HG02798 (cell line): ENCODE data around the gene GRAP.

Source experiments
- ATAC-seq: cut with Tn5 transposase; IDR thresholded peaks from one replicate; pipeline ENCODE4 v1.9.1; 2021; ENCODE audit warnings: mild to moderate bottlenecking; ENCODE audit not compliant: unreplicated experiment, poor library complexity

GRAP gene

DNA sequence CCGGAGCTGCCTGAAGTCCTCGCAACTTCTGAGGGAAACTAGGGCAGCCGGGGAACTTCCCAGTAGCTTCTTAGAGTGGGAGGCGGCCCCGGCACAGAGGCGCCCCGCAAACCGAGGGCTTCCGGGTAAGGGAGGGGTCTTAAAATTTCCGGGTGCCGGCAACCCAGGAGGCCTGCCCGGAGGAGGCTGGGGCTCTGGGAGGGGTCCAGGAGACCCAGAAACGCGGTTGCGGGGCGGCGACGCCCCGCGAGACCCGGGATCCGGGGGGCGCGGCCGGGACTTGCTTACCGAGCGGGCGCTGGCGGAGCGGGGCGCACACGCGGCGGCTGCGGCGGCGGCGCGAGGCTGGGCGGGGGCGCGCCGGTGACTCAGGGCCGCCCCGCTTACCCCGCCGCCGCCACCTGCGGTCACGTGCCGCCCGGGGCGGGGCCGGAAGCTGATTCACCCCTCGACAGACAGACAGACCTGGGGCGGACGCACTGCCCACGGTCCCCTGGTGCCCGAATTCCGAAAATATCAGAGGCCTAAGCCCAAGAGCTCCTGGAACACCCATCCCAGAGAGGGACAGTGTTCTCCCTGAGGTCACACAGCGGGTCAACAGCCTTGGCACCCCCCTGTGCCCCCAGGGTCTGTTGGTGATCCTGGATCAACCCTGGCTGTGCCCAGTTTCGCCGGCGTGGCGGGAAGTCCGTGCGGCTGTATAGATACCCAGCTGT is 42.2 kb downstream of the GRAP start, which contains the start of gene FAM83G:
FAM83G (minus strand) TSS at position 344 of the 716 bp plus-strand sequence. CDS start 723 bp downstream, outside the sequence.
- peak; percentile 80 for ATAC-seq

DNA sequence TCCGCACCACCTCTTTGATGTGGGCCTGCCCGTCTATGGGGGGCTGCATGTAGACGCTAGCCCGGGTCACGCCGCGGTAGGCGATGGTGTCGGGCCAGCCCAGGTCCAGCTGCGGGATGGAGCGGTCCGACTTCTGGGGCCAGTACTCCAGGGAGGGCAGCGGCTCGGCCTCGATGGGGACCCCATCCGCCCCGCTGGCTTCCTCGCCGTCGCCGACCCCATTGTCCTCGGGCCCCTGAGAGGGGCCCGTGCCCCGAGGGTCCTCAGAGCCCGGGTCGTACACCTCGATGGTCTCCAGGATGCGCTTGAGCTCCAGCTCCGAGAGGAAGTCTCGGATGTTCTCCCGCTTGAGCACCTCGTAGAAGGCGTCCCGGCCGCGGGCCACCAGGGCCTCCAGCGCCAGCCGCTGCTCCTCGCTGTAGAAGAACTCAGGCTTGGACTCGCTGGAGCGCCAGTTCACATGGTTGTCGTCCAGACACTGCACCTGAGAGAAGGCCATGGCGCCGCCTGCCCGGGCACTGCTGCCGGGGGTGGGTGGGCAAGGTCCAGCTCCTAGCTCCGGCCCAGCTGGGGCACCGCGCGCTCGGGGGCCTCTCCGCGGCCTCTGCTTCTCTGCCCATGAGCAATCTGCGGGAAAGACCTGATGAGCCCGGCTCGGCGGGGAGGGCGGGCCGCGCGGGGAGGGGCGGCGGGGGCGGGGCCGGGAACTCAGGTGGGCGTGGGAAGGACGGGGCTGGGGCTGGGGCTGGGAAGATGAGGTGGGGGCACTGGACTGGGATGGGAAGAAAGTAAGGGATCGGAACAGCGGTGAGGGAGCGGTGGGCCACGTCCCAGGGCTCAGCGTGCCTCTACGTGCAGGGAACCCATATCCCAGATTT is 43.0 kb downstream of the GRAP start:
- ATAC-seq: peak; percentile 21

DNA sequence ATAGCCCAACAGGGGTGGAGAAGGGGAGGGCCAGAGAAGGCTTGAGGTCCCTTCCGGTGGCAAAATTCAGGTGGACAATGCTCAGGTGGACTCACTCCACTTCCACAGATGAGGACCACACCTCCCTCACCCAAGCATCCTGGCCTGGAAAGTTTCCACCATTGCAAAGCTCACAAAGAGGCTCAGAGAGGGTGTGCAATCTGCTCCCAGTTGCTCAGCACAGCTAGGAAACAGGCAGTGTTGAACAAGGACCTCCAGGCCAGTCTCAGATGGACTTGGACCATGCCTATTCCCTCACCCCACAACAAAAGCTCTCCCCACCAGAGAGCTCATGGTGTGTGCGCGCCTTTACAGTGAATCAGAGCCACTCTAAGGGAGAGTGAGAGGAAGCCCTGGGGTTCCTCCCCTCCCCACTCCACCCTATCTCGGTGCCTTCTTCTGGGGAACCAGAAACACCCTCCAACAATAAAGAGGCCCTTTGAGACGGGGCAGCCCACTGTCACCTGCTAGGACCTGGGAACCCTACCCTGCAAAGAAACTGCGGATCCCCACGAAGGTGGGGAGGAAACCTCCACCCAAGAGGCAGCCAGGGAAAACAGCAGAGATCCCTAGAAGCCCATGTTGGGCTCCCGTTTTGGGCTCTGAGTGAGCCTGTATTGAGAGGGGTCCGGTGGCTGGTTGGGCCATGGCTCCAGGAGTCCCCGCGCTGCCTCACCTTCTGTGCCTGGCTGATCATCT is 43.8 kb downstream of the GRAP start:
- no peak for ATAC-seq

DNA sequence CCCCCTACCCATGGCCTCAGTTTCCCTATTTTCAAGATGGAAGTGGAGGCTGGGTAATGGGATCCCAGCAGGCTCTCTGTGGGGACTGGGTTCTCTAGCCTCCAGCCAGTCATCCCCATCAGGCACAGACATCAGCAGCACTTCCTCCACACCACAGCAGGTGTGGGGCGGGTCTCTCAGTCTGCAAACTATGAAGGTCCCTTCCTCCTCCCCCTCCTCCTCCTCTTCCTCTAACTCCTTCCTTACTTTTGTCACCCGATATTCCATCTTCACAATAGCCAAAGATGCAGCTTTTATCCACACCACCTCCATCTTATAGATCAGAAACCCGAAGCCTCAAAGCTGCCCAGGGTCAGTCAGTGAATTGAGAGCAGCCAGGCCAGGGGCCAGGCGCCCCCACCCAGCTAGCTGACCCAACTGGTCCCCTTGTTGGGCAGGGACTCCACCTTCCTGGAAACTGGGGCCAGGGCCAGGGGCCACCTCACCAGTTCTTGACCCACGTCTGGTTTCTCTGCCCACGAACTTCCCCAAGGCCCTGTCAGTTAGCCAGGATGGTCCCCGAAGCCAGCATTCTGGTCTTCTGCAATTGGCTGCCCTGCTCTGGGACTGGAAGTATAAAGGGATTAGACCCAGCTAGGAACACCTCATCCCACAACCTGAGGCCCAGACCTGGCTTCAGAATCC is 44.7 kb downstream of the GRAP start:
- ATAC-seq: no peak

DNA sequence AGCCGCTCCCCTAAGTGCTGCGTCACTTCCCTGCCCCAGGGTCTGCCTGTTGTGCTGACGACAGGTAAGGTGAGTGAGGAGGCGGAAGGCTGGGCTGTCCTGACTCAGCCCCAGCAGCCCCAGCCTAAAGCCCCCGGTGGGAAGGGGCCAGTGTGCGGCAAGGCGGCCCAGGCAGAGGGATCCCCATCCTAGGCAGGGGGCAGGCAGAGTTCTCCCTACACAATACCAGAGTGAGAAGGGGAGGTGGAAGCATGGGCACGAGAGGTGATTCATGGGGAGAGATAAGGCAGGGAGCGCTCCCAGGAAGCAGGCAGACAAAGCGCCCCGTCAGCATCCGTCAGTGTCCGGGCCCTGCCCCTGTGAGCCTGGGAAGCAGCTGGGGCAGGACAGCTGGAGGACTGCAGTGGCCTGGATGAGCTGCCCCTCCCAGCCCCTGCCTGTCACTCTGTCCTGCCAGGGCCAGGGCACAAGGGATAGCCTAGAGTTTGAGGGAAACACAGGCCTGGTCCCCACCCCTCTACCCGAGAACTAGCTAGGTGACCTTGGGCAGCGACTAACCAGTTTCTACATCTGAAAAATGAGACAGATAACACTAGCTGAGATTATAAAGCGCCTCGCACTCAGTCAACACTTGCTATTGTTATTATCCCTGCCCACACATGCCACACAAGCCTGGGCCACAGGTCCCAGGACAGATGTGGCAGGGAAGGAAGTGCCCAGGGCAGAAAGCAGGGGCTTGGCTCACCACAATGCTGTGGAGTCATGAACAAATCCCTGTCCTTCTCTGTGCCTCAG is 46.0 kb downstream of the GRAP start:
- no peak for ATAC-seq

DNA sequence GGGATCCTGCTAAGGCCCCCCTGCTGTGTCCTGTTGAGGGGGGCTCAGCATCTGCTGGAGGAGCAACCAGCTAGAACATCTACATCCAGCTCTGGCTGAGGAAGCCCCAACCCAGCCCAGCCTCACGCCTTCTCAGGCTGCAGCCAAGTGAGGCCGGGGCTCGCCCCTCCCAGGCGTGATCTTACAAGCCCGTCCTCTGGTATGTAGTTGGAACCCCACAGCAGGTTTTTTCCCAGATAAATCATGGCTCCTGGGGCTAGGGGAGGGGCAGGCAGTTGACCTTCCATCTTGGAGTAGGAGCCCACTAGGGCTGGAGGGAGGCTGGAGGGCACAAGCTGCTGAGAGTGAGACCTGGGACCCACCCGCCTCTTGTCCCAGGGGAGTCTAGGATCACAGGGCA is 46.8 kb downstream of the GRAP start:
- ATAC-seq: no peak

DNA sequence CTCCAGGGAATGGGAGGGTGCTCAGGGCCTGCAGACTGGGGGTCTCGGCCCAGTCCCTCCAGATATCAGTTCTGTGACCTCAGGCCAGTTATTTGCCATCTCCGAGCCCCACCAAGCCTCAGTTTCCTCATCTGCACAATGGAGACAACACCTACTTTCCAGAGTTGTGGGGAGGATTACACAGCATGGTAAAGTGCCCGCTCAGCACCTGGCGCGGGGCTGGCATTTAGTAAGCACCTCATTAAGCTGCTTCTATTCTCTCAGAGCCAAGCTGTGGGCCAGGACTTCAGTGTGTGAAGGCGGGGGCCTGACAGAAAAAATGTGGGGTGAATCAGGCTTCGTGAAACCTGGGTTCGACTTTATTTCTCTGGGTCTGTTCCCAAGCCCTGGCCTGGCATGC is 47.4 kb downstream of the GRAP start:
- ATAC-seq: no peak

DNA sequence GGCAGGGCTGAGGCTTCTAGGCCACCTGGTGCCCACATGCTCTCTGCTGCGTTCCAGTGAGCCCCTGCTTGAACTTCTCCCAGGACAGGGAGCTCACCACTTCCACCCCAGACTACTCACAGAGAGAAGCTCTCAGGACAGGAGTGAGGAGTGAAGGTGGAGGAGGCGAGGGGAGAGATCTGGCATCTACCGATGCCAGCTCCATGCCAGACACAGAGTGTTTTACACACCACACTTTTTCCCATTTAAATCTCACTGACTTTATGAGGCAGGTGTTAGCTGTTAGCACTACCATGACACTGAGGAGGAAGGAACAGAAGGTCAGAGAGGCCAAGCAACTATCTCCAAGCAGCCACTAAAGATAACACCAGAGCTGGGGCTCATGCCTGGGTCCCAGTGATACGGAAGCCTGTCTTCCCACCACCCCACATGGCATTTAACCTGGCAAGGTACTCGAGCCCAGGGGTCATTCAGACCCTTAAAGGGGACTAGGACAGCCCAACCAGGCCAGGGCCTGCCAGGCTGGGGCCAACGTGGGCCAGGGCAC is 49.0 kb downstream of the GRAP start:
- no peak for ATAC-seq

DNA sequence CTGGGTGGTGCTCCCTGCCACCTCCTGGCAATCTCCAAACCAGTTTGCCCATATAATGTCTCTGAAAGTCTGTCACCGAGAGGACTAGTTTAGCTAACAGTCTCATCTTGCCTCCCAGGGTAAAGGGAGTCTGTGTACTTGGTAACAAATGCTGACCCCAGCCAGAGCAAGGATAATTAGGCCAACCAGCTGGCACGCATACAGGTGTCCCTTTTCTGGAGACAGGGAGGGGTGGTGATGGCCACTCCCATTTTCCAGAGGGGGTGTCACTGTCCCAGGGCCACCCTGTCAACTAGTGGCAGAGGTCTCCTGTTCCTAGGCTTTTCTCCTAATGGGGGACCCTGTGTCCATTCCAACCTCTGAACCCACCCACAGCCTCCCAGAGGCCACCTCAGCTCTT is 50.3 kb downstream of the GRAP start:
- no peak for ATAC-seq

DNA sequence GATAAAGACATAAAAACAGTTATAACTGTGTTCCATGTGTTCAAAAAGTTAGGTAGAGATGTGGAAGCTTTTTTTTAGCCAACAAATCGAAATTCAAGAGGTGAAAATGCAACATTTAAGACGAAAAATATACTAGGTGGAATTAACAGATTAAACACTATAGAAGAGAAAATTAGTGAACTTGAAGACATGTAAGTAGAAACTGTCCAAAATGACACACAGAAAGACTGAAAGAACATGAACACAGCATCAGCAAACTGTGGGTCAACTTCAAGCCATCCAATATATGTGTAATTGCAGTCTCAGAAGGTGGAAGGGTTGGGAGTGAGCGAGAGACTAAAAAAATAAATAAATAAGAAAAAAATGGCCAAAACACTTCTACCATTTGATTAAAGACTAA is 51.5 kb downstream of the GRAP start:
- no peak for ATAC-seq

DNA sequence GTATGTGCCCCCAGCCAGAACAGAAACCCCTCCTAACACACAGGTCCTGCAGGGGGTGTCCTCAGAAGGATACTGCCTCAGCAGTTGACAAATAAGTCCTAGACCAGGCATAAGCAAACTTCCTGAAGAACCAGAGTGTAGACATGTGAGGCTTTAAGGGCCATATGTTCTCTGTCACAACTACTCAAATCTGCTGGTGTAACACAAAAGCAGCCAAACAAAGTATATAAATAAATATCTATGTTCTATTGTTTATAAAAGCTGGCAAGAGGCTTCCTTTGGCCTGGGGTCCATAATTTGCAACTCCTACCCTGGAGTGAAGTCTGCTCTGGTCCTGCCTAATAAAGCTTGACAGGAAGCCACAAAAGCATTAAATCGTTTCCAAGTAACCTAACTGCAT is 52.1 kb downstream of the GRAP start:
- ATAC-seq: no peak

DNA sequence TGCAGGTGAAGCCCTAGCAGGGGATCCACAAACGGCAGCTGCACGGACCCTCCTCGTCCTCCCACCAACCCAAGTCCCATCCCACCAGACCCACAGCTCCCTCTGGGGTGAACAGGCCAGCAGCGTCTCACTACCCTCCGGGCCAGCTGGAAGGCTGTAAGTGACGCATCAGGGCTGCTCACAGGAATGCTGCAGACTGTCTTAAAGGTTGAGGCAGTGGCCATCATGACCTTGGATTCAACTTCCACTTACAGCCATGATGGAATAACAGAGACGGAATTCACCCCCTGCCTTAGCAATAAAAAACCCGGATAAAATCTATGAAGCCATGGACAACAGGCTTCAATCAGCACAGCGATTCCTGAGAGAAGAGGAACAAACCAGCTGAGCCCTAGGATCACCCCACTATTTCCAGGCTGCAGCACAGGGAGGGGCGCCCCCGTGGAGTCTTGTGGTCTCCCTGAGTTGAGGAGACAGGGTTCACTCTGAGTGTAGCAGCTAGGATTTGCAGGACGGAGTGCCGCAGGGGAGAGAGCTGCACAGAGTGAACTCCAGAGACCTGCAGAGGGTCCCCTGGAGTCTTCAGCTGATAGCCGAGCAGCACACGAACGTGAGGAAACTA is 52.7 kb downstream of the GRAP start:
- no peak for ATAC-seq

DNA sequence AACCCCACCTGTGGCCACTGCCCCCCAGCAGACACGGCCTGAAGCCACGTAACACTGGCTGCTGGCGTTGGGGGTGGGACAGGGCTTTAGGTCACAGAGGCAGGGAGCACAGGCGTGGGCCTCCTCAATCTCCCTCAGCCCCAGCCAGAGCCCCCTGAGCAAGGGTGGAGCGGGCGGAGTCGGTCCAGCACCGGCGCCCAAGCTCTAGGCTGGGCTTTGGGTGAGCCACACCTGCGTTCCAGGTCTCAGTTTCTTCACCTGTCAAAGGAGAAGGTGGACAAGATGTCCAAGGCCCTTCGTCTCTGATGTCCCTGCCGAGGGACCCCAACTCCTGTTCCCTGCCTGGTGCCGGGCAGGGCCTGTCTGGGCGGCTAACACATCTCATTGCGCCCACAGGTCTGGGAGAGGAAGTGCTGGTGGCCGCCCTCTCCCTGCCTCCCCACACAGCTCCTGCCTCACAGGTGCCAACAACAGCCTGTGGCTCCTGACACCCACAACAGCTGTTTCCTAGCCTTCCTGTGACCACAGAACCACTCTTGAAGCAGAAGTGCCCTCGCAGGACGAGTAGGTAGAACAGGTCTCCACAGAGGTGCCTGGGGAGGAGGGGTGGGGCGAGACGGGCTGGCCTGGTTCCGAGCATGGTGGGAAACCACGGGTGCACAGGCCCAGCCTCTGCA is 54.2 kb downstream of the GRAP start:
- ATAC-seq: peak; percentile 52

DNA sequence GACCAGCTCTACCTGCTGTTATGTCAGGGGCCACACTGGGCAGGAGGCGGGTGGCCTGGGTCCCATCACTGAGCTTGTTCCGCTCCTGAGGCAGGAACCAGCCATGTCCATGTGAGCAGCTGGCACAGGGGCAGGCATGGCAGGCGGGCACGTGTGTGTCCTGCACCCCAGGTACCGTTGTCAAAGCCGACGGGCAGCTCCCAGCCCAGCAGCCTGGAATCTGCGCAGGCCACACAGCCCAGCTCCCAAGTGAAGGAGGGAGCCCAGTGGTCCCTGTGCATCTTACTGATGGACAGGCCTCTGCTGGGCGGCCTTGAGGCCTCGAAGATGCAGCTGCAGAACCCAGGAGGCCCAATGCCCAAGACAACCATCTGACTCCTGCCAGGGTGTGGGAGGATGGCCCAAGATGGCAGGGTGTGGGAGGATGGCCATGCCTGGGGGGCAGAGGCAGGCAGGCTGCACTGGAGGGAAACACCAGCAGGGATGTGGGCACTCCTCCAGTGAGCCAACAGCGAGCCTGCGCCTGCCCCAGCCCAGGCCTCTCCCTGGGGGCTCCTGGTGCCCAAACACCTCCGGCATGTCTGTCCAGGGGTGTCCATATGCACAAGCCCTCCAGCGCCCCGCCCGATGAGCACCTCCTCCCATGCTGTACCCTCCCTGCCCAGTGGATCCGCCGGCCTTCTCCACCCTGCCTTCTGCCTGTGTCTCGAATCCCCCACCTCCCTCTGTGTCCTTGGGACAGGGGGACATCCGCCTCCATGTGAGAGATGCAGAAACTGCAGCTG is 55.0 kb downstream of the GRAP start:
- ATAC-seq: no peak

DNA sequence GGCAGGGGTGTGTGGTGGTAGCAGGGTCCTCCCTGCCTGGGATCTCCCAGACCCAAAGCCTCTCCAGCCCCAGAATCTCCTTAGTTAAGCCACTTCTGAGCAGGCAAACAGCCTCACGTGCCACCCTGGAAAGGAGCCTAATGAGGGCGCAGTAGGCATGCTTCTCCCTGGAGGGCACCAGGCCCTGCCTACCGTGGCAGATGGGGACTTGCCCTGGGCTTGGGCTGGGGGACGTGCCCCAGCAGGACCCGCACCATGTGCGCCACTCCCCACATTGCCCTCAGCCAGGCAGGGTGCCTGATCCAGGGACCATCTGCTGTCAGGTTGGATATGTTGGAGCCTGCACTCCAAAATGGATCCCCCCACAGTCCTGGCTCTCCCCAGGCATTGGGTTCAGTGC is 56.4 kb downstream of the GRAP start:
- ATAC-seq: no peak

DNA sequence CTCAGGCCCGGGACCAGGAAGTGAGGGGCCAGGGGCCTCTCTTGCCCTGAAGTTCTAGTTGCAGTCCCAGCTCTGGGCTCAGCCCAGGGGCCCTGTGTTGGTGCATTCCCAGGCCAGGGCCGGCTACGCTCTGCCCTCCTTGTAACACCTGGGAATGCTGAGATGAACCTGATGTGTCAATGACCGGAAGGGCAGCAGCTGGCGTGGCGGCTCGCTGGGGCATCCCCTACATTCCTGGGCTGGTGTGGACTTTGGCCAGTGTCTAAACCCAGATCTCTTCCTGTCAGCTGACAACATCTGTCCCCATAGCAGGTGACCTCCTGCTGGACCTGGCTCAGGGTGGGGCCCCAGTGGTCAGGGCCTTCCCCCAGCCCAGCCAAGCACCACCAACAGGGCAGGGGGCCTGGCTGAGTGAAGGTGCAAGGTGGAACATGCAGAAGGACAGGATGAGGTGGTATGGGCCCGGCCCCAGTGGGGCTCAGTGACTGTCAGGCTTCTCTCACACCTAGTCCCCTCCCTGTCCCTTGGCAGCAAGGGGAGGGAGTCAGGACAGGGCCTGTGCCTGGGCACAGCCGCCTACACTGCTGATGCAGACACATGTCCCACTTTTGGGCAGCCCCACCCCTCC is 58.1 kb downstream of the GRAP start:
- ATAC-seq: no peak

DNA sequence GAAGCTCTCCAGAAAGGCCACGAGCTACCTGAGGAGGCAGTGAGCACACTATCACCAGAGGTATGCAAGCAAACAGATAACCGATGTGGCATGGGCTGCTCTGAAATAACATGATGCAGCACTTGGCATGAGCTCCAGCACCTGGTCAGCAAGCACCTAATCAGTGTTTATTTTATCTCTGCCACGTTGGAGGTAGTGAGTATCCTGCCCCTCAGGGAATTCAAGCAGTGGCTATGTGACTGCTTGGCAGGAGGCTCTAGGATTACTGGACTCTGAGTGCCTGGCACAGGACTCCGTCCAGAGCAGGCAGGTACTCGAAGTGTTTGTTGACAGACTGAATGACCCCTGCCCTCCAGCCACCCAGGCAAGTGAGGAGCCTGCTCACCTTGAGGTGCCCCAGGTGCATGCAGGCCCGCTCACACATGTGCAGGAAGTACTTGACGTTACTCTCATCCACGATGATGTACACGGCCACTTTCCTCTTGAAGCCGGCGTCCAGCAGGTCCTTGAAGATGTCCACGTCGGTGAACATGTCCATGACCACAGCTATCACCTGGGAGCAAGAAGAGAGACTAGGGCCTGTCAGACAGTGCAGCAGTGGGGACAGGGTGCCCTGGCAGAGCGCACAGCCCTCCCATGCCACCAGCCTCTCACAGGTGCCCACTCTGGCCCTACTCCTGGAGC is 58.8 kb downstream of the GRAP start:
- ATAC-seq: no peak
